GM12892 (cell line): ENCODE measurements around the gene DDX10.

Source experiments
- POLR2A ChIP-seq: IDR thresholded peaks from 2 replicates; pipeline ENCODE4 v1.6.1; 2011; ENCODE audit warnings: low read depth, low read length, control low read depth
- POLR2AphosphoS5 ChIP-seq: IDR thresholded peaks from 2 replicates; pipeline ENCODE4 v1.6.1; 2011; ENCODE audit warnings: low read depth, low read length, control low read depth

GRCh38 chr11:108698844-108699642, 34.2 kb downstream of the DDX10 start:
- TF ChIP-seq POLR2A, result no peak
- no peak for TF ChIP-seq POLR2AphosphoS5
